MM.1S (cell line): ENCODE results near the gene GRPEL2.

Experiments used
- DNase-seq: peaks from one replicate; pipeline ENCODE4 v3.0.0-alpha.2; 2015
- H2AFZ ChIP-seq: fragments of 300-600 bp; sonication (generic); 2 replicates; pipeline ENCODE4 v1.6.0; 2016; ENCODE audit warnings: antibody characterized with exemption, low read length
- H3F3A ChIP-seq: fragments of 300-600 bp; sonication (generic); 2 replicates; pipeline ENCODE4 v1.6.1; 2016; ENCODE audit warnings: mild to moderate bottlenecking, antibody characterized with exemption, low read length, moderate library complexity, mixed read lengths; ENCODE audit not compliant: insufficient read depth
- H3K27ac ChIP-seq: fragments of 300-600 bp; sonication (generic); 2 replicates; pipeline ENCODE4 v1.5.1; 2016; ENCODE audit warnings: mild to moderate bottlenecking, low read length
- H3K27me3 ChIP-seq: fragments of 300-600 bp; sonication (generic); replicated peaks from 2 replicates; pipeline ENCODE4 v1.6.0; 2016; ENCODE audit warnings: low read length; ENCODE audit not compliant: insufficient read depth
- H3K36me3 ChIP-seq: fragments of 300-600 bp; sonication (generic); replicated peaks from 2 replicates; pipeline ENCODE4 v1.6.1; 2016; ENCODE audit warnings: mild to moderate bottlenecking, low read length, mixed read lengths; ENCODE audit not compliant: insufficient read depth
- H3K4me1 ChIP-seq: fragments of 300-600 bp; sonication (generic); 2 replicates; pipeline ENCODE4 v1.6.1; 2016; ENCODE audit warnings: low read length, mixed read lengths
- H3K4me2 ChIP-seq: fragments of 300-600 bp; sonication (generic); 2 replicates; pipeline ENCODE4 v1.6.0; 2016; ENCODE audit warnings: low read depth, low read length
- H3K4me3 ChIP-seq: fragments of 300-600 bp; sonication (generic); 2 replicates; pipeline ENCODE4 v1.5.1; 2016; ENCODE audit warnings: low read length, mixed read lengths
- H3K79me2 ChIP-seq: fragments of 300-600 bp; sonication (generic); 2 replicates; pipeline ENCODE4 v1.6.1; 2016; ENCODE audit warnings: mixed run types, low read length, mixed read lengths
- H3K9ac ChIP-seq: fragments of 300-600 bp; sonication (generic); 2 replicates; pipeline ENCODE4 v1.6.1; 2016; ENCODE audit warnings: low read length, mixed read lengths
- H3K9me2 ChIP-seq: fragments of 300-600 bp; sonication (generic); replicated peaks from 2 replicates; pipeline ENCODE4 v1.6.1; 2016; ENCODE audit warnings: mild to moderate bottlenecking, low read length, mixed read lengths; ENCODE audit not compliant: insufficient read depth
- H3K9me3 ChIP-seq: fragments of 300-600 bp; sonication (generic); replicated peaks from 2 replicates; pipeline ENCODE4 v1.6.1; 2016; ENCODE audit warnings: mild to moderate bottlenecking, low read length, mixed read lengths; ENCODE audit not compliant: insufficient read depth
- H4K20me1 ChIP-seq: fragments of 300-600 bp; sonication (generic); 2 replicates; pipeline ENCODE4 v1.6.1; 2016; ENCODE audit warnings: mild to moderate bottlenecking, low read length, moderate library complexity, mixed read lengths; ENCODE audit not compliant: insufficient read depth
- EZH2 ChIP-seq: fragments of 300-600 bp; sonication (generic); optimal IDR thresholded peaks from 2 replicates; pipeline ENCODE3; 2017; ENCODE audit warnings: low read depth, mild to moderate bottlenecking, antibody characterized with exemption, low read length, mixed read lengths
- EZH2phosphoT487 ChIP-seq: fragments of 300-600 bp; sonication (generic); IDR thresholded peaks from 2 replicates; pipeline ENCODE4 v1.6.1; 2018; ENCODE audit warnings: antibody characterized with exemption, low read length
- TF ChIP-seq, protein P1 (sequence below): fragments of 300-600 bp; sonication (generic); IDR thresholded peaks from 2 replicates; pipeline ENCODE4 v1.5.1; 2016; ENCODE audit warnings: antibody characterized with exemption, low read length, mixed read lengths

The GRPEL2 gene

GRCh38 chr5:149399775-149400174 lies 54.5 kb downstream of the GRPEL2 start:
- H3K79me2 ChIP-seq: no peaks in the 10 kb centered on the region
- DNase-seq: no peak
- no peaks in the 10 kb centered on the region for H3K4me1 ChIP-seq
- no peak overlapping the region for H3K4me3 ChIP-seq
- H3K27ac ChIP-seq: no peak overlapping the region
- H3F3A ChIP-seq: no peaks in the 10 kb centered on the region
- no peak overlapping the region for H2AFZ ChIP-seq
- no peaks in the 10 kb centered on the region for H4K20me1 ChIP-seq
- no peak for TF ChIP-seq EZH2phosphoT487
- TF ChIP-seq, protein P1, sequence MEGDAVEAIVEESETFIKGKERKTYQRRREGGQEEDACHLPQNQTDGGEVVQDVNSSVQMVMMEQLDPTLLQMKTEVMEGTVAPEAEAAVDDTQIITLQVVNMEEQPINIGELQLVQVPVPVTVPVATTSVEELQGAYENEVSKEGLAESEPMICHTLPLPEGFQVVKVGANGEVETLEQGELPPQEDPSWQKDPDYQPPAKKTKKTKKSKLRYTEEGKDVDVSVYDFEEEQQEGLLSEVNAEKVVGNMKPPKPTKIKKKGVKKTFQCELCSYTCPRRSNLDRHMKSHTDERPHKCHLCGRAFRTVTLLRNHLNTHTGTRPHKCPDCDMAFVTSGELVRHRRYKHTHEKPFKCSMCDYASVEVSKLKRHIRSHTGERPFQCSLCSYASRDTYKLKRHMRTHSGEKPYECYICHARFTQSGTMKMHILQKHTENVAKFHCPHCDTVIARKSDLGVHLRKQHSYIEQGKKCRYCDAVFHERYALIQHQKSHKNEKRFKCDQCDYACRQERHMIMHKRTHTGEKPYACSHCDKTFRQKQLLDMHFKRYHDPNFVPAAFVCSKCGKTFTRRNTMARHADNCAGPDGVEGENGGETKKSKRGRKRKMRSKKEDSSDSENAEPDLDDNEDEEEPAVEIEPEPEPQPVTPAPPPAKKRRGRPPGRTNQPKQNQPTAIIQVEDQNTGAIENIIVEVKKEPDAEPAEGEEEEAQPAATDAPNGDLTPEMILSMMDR: no peak
- no peak for TF ChIP-seq EZH2
- no peak overlapping the region for H3K9ac ChIP-seq
- no peaks in the 10 kb centered on the region for H3K9me3 ChIP-seq
- no peaks in the 10 kb centered on the region for H3K27me3 ChIP-seq
- no peaks in the 10 kb centered on the region for H3K36me3 ChIP-seq
- no peak overlapping the region for H3K4me2 ChIP-seq
- H3K9me2 ChIP-seq: no peaks in the 10 kb centered on the region

DNA sequence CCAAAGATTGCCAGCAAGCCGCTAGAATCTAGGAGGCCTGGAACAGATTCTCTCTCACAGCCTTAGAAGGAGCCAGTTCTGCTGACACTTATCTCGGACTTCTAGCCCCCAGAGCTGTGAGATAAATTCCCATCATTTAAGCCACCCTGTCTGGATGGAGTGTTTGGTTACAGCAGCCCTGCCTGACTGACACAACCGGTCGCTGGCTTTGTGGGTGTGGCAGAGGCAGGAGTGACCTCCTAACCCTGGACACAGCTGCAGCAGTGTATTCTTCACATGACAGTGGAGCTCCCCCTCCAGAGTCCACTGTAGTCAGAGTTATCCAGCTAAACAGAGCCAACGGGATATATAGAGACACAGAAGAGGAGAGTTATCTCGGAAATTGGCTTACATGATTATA lies 55.0 kb downstream of the GRPEL2 start:
- H3K36me3 ChIP-seq: no peaks in the 10 kb centered on the region
- DNase-seq: no peak
- H3K27me3 ChIP-seq: no peaks in the 10 kb centered on the region
- no peak overlapping the region for H3K4me3 ChIP-seq
- H3K79me2 ChIP-seq: no peaks in the 10 kb centered on the region
- no peaks in the 10 kb centered on the region for H3K9me3 ChIP-seq
- H3K4me1 ChIP-seq: no peaks in the 10 kb centered on the region
- TF ChIP-seq EZH2: no peak
- TF ChIP-seq, protein P1: no peak
- no peak for TF ChIP-seq EZH2phosphoT487
- H3K9ac ChIP-seq: no peak overlapping the region
- H3K9me2 ChIP-seq: no peaks in the 10 kb centered on the region
- no peaks in the 10 kb centered on the region for H4K20me1 ChIP-seq
- H3K4me2 ChIP-seq: no peak overlapping the region
- H2AFZ ChIP-seq: no peak overlapping the region
- H3K27ac ChIP-seq: no peak overlapping the region
- no peaks in the 10 kb centered on the region for H3F3A ChIP-seq

DNA sequence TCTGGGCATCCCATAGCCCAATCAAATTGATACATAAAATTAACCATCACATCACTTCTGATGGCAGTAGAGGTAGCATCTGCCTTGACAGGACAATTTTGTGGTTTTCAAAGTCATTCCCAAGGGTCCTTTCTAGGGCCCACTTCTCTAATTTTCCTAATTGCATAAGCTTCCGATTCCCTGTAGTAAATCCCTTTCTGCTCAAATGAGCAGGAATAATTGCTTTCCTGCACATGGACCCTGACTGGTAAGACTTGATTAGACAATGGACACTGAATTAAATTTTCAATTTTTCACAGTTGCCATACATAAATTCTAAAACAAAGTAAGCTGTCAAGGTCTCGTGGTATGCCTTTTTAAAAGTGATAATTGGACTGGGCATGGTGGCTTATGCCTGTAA lies 55.8 kb downstream of the GRPEL2 start:
- Histone ChIP-seq H3K27ac (no peak overlapping the region), H3K4me2 (no peak overlapping the region), H3K9ac (no peak overlapping the region), H2AFZ (no peak overlapping the region), H3K4me1 (no peaks in the 10 kb centered on the region), H3K9me3 (no peaks in the 10 kb centered on the region), H3K79me2 (no peaks in the 10 kb centered on the region), H3K27me3 (no peaks in the 10 kb centered on the region), H3K4me3 (no peak overlapping the region), H3F3A (no peaks in the 10 kb centered on the region), H4K20me1 (no peaks in the 10 kb centered on the region), H3K9me2 (no peaks in the 10 kb centered on the region), H3K36me3 (no peaks in the 10 kb centered on the region)
- no peak for DNase-seq
- TF ChIP-seq EZH2phosphoT487 (no peak), EZH2 (no peak)
- TF ChIP-seq, protein P1: no peak

DNA sequence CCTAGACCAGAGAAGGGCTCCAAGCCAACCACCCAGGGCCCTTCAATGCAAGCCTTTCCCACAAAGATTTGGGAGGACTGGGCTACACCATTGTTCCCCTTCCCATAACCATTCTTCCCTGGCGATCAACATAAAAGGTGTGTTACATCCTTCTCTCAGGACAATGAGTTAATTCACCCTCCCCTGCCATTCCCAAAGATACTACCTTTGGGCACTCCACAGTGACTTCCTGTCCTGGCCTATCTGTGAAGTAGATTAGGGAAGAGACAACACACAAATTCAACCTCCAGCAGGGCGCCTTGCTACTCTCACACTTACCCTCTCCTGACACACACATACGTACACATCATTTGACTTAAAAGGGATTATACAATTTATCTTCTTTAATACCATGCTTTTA lies 57.0 kb downstream of the GRPEL2 start:
- Histone ChIP-seq H3K27ac (no peak overlapping the region), H3F3A (no peaks in the 10 kb centered on the region), H3K36me3 (no peaks in the 10 kb centered on the region), H2AFZ (no peak overlapping the region), H3K4me3 (no peak overlapping the region), H3K79me2 (no peaks in the 10 kb centered on the region), H4K20me1 (no peaks in the 10 kb centered on the region), H3K9me3 (no peaks in the 10 kb centered on the region), H3K9ac (no peak overlapping the region), H3K4me1 (no peaks in the 10 kb centered on the region), H3K4me2 (no peak overlapping the region), H3K27me3 (no peaks in the 10 kb centered on the region), H3K9me2 (no peaks in the 10 kb centered on the region)
- TF ChIP-seq, protein P1: no peak
- TF ChIP-seq EZH2: no peak
- no peak for TF ChIP-seq EZH2phosphoT487
- DNase-seq: no peak
